IPS-20b (cell line): ENCODE measurements around the gene ALAS1.
"Not testable (repeated sequence)": the region's sequence is repeated elsewhere in the genome, so short reads cannot be mapped to it uniquely, and the experiment has no call there.

Source experiments
- H3K27ac ChIP-seq: one replicate; pipeline ENCODE4 v1.5.1; 2013; ENCODE audit warnings: low read length
- H3K27me3 ChIP-seq: 2 replicates; pipeline ENCODE4 v1.6.1; 2013; ENCODE audit warnings: mild to moderate bottlenecking, low read length, inconsistent platforms; ENCODE audit not compliant: insufficient read depth
- H3K36me3 ChIP-seq: 2 replicates; pipeline ENCODE4 v1.6.1; 2013; ENCODE audit warnings: low read depth, mild to moderate bottlenecking, inconsistent platforms, low read length, moderate library complexity; ENCODE audit not compliant: insufficient read depth
- H3K4me1 ChIP-seq: 2 replicates; pipeline ENCODE4 v1.6.1; 2013; ENCODE audit warnings: mild to moderate bottlenecking, control low read depth, inconsistent platforms, low read length, moderate library complexity; ENCODE audit not compliant: insufficient read depth
- H3K4me3 ChIP-seq: 2 replicates; pipeline ENCODE4 v1.5.1; 2013; ENCODE audit warnings: mild to moderate bottlenecking, low read length, inconsistent platforms
- H3K9ac ChIP-seq: 2 replicates; pipeline ENCODE4 v1.6.1; 2013; ENCODE audit warnings: low read depth, mild to moderate bottlenecking, inconsistent platforms, low read length, moderate library complexity
- H3K9me3 ChIP-seq: 2 replicates; pipeline ENCODE4 v1.6.1; 2013; ENCODE audit warnings: mild to moderate bottlenecking, low read depth, low read length, inconsistent platforms; ENCODE audit not compliant: insufficient read depth

The ALAS1 gene

GRCh38 chr3:52197842-52198625 lies at the start of gene ALAS1:
Gene ALAS1, plus strand, starts transcription at chr3:52198160. Its CDS starts 1,082 bp downstream, at chr3:52199242.
- Histone ChIP-seq H3K4me1 (peaks cover 8% of the 10 kb centered on the region; the same call in 1 of the 2 replicates), H3K27ac (peak within 1 kb of the TSS; percentile 41), H3K9me3 (no peaks in the 10 kb centered on the region), H3K9ac (peak within 1 kb of the TSS; percentile 92), H3K4me3 (peak within 1 kb of the TSS; percentile 98), H3K36me3 (peaks cover 39% of the 10 kb centered on the region), H3K27me3 (no peaks in the 10 kb centered on the region)

- Histone ChIP-seq H3K36me3 (peaks cover 60% of the 10 kb centered on the region), H3K9me3 (no peaks in the 10 kb centered on the region), H3K9ac (no peak overlapping the region), H3K4me3 (no peak overlapping the region), H3K27me3 (no peaks in the 10 kb centered on the region), H3K4me1 (peaks cover 9% of the 10 kb centered on the region), H3K27ac (no peak overlapping the region)
Observed at GRCh38 chr3:52149021-52149420, 48.9 kb upstream of the ALAS1 start.

GRCh38 chr3:52149726-52150125 lies 48.2 kb upstream of the ALAS1 start:
- no peaks in the 10 kb centered on the region for H3K9me3 ChIP-seq
- H3K27ac ChIP-seq, result no peak overlapping the region
- peaks cover 56% of the 10 kb centered on the region for H3K36me3 ChIP-seq
- H3K9ac ChIP-seq, result no peak overlapping the region
- H3K4me3 ChIP-seq, result no peak overlapping the region
- no peaks in the 10 kb centered on the region for H3K27me3 ChIP-seq
- H3K4me1 ChIP-seq, result peaks cover 7% of the 10 kb centered on the region

- no peak overlapping the region for H3K27ac ChIP-seq
- no peak overlapping the region for H3K4me3 ChIP-seq
- no peaks in the 10 kb centered on the region for H3K27me3 ChIP-seq
- H3K9ac ChIP-seq, result no peak overlapping the region
- H3K4me1 ChIP-seq, result peaks cover 7% of the 10 kb centered on the region
- H3K36me3 ChIP-seq, result peaks cover 52% of the 10 kb centered on the region
- H3K9me3 ChIP-seq, result no peaks in the 10 kb centered on the region
Observed at GRCh38 chr3:52150357-52150756, 47.6 kb upstream of the ALAS1 start.

- no peak overlapping the region for H3K9ac ChIP-seq
- H3K27me3 ChIP-seq, result no peaks in the 10 kb centered on the region
- no peaks in the 10 kb centered on the region for H3K9me3 ChIP-seq
- H3K27ac ChIP-seq, result no peak overlapping the region
- no peak overlapping the region for H3K4me3 ChIP-seq
- H3K36me3 ChIP-seq, result peaks cover 47% of the 10 kb centered on the region
- peaks cover 7% of the 10 kb centered on the region for H3K4me1 ChIP-seq
Observed at GRCh38 chr3:52150860-52151259, 47.1 kb upstream of the ALAS1 start.

- not testable (repeated sequence) for H3K9me3 ChIP-seq, H3K27ac ChIP-seq, H3K4me1 ChIP-seq, H3K4me3 ChIP-seq, H3K27me3 ChIP-seq, H3K9ac ChIP-seq
- H3K36me3 ChIP-seq, result peaks cover 35% of the 10 kb centered on the region
Observed at GRCh38 chr3:52151991-52152390, 46.0 kb upstream of the ALAS1 start.

- Histone ChIP-seq H3K36me3 (peaks cover 20% of the 10 kb centered on the region), H3K9ac (peak overlapping the region; percentile 89), H3K4me3 (peak overlapping the region; percentile 90), H3K4me1 (peaks cover 11% of the 10 kb centered on the region), H3K27ac (peak overlapping the region; percentile 8), H3K9me3 (no peaks in the 10 kb centered on the region), H3K27me3 (no peaks in the 10 kb centered on the region)
Observed at GRCh38 chr3:52153389-52154096, 44.4 kb upstream of the ALAS1 start.

GRCh38 chr3:52154135-52155094 lies 43.5 kb upstream of the ALAS1 start, which contains the start of gene POC1A:
Gene POC1A, minus strand, starts transcription at chr3:52154423. Its CDS starts 51 bp downstream, at chr3:52154372.
- Histone ChIP-seq H3K36me3 (peaks cover 11% of the 10 kb centered on the region; the same call in 1 of the 2 replicates), H3K27ac (peak within 1 kb of the TSS; percentile 8), H3K4me3 (peak within 1 kb of the TSS; percentile 90), H3K4me1 (peaks cover 11% of the 10 kb centered on the region), H3K9me3 (no peaks in the 10 kb centered on the region), H3K9ac (peak within 1 kb of the TSS; percentile 89), H3K27me3 (no peaks in the 10 kb centered on the region)

- Histone ChIP-seq H3K9me3 (no peaks in the 10 kb centered on the region), H3K9ac (no peak overlapping the region), H3K4me1 (peaks cover 11% of the 10 kb centered on the region), H3K4me3 (no peak overlapping the region), H3K27me3 (no peaks in the 10 kb centered on the region), H3K27ac (no peak overlapping the region), H3K36me3 (no peaks in the 10 kb centered on the region)
Observed at GRCh38 chr3:52155912-52156311, 42.0 kb upstream of the ALAS1 start.

- Histone ChIP-seq H3K4me1 (peaks cover 4% of the 10 kb centered on the region; the same call in 1 of the 2 replicates), H3K27ac (no peak overlapping the region), H3K9ac (no peak overlapping the region), H3K36me3 (no peaks in the 10 kb centered on the region), H3K4me3 (no peak overlapping the region), H3K9me3 (peaks cover 2% of the 10 kb centered on the region; the same call in 1 of the 2 replicates), H3K27me3 (no peaks in the 10 kb centered on the region)
Observed at GRCh38 chr3:52159503-52159902, 38.5 kb upstream of the ALAS1 start.

GRCh38 chr3:52162250-52162872 lies 35.6 kb upstream of the ALAS1 start:
- no peak overlapping the region for H3K4me3 ChIP-seq
- peaks cover 10% of the 10 kb centered on the region; the same call in 1 of the 2 replicates for H3K9me3 ChIP-seq
- H3K27me3 ChIP-seq, result no peaks in the 10 kb centered on the region
- no peaks in the 10 kb centered on the region for H3K36me3 ChIP-seq
- H3K4me1 ChIP-seq, result peaks cover 11% of the 10 kb centered on the region; the same call in 1 of the 2 replicates
- no peak overlapping the region for H3K9ac ChIP-seq
- no peak overlapping the region for H3K27ac ChIP-seq
